Measurements from ENCODE around the gene MGAT5B. TPM values are rescaled to one million over a fixed set of nuclear protein-coding genes. Genes with fewer than 3 reads are reported as not detected.

The MGAT5B gene
- total RNA-seq, 2 donors from 2014 or later = 3.6 TPM; not detected in 1

GRCh38 chr17:76870377-76870714 lies 2.1 kb downstream of the MGAT5B start:
- Histone ChIP-seq H3K4me1 (peaks cover 20% of the 10 kb centered on the region), H3K9me3 (no peaks in the 10 kb centered on the region), H3K36me3 (replicated peaks in 1 of 2; ENCODE audit: insufficient read depth in 1 of 2, low read depth in 2 of 2) (no peaks in the 10 kb centered on the region), H3K4me3 (no peak overlapping the region), H3K27ac (no peak overlapping the region), H3K27me3 (peaks cover 0 to 33% of the 10 kb centered on the region in 2 donors)
- WGBS, 2 donors = 20% methylated on average over 5 of the region's 16 CpGs; no CpG with 5 or more reads in 1 of the 2 donors
- DNase-seq = no peak
- intact Hi-C loops (cut with DNase I) = loop anchor here (5.0 kb wide), 1 partner anchor 182 kb away; no protein-coding TSS in a partner anchor
- no peak for ATAC-seq
- no peak for TF ChIP-seq CTCF (IDR thresholded peaks at IDR 0.05)
- no peak for TF ChIP-seq POLR2A (IDR thresholded peaks at IDR 0.05)

- no peak for TF ChIP-seq CTCF (IDR thresholded peaks at IDR 0.05)
- no peak for TF ChIP-seq POLR2A (IDR thresholded peaks at IDR 0.05)
- 76 to 80% methylated on average over 4 of the region's 4 CpGs for WGBS, 2 donors
- H3K4me1 ChIP-seq = peaks cover 20% of the 10 kb centered on the region
- DNase-seq (no peak), ATAC-seq (no peak)
- H3K36me3 ChIP-seq (replicated peaks in 1 of 2; ENCODE audit: insufficient read depth in 1 of 2, low read depth in 2 of 2) = no peaks in the 10 kb centered on the region
- H3K27me3 ChIP-seq = peaks cover 0 to 33% of the 10 kb centered on the region in 2 donors
- no peak overlapping the region for H3K27ac ChIP-seq
- no peaks in the 10 kb centered on the region for H3K9me3 ChIP-seq
- intact Hi-C loops (cut with DNase I) = loop anchor here (5.0 kb wide), 1 partner anchor 181 kb away; no protein-coding TSS in a partner anchor
- H3K4me3 ChIP-seq = no peak overlapping the region
These were observed 3.5 kb downstream of the MGAT5B start for GRCh38 chr17:76871668-76872067.

GRCh38 chr17:76872221-76872873 lies 4.1 kb downstream of the MGAT5B start:
- Histone ChIP-seq H3K4me1 (peaks cover 20% of the 10 kb centered on the region), H3K27ac (no peak overlapping the region), H3K36me3 (replicated peaks in 1 of 2; ENCODE audit: insufficient read depth in 1 of 2, low read depth in 2 of 2) (no peaks in the 10 kb centered on the region), H3K9me3 (no peaks in the 10 kb centered on the region), H3K4me3 (no peak overlapping the region), H3K27me3 (peaks cover 0 to 29% of the 10 kb centered on the region in 2 donors)
- 74 to 77% methylated on average over 11 to 14 of the region's 14 CpGs for WGBS, 2 donors
- intact Hi-C loops (cut with DNase I) = loop anchor here (5.0 kb wide), 1 partner anchor 180 kb away; no protein-coding TSS in a partner anchor
- DNase-seq (no peak), ATAC-seq (no peak)
- no peak for TF ChIP-seq POLR2A (IDR thresholded peaks at IDR 0.05)
- no peak for TF ChIP-seq CTCF (IDR thresholded peaks at IDR 0.05)

GRCh38 chr17:76872874-76873221 lies 4.6 kb downstream of the MGAT5B start:
- ATAC-seq (no peak), DNase-seq (no peak)
- intact Hi-C loops (cut with DNase I) = loop anchor here (5.0 kb wide), 1 partner anchor 179 kb away; no protein-coding TSS in a partner anchor
- Histone ChIP-seq H3K9me3 (no peaks in the 10 kb centered on the region), H3K4me3 (no peak overlapping the region), H3K36me3 (replicated peaks in 1 of 2; ENCODE audit: insufficient read depth in 1 of 2, low read depth in 2 of 2) (no peaks in the 10 kb centered on the region), H3K4me1 (peaks cover 18% of the 10 kb centered on the region), H3K27me3 (peaks cover 0 to 24% of the 10 kb centered on the region in 2 donors), H3K27ac (no peak overlapping the region)
- WGBS, 2 donors = 67 to 78% methylated on average over 2 to 8 of the region's 9 CpGs
- TF ChIP-seq POLR2A (IDR thresholded peaks at IDR 0.05) (no peak), CTCF (IDR thresholded peaks at IDR 0.05) (no peak)

- Histone ChIP-seq H3K27me3 (peaks cover 0 to 22% of the 10 kb centered on the region in 2 donors), H3K27ac (no peak overlapping the region), H3K36me3 (replicated peaks in 1 of 2; ENCODE audit: insufficient read depth in 1 of 2, low read depth in 2 of 2) (no peaks in the 10 kb centered on the region), H3K4me1 (peaks cover 12% of the 10 kb centered on the region), H3K4me3 (no peak overlapping the region), H3K9me3 (no peaks in the 10 kb centered on the region)
- WGBS, 2 donors = 44 to 58% methylated on average over 4 of the region's 4 CpGs
- no peak for TF ChIP-seq POLR2A (IDR thresholded peaks at IDR 0.05)
- no peak for TF ChIP-seq CTCF (IDR thresholded peaks at IDR 0.05)
- DNase-seq (no peak), ATAC-seq (no peak)
- intact Hi-C loops (cut with DNase I) = loop anchor here (5.0 kb wide), 1 partner anchor 178 kb away; no protein-coding TSS in a partner anchor
These were observed 5.7 kb downstream of the MGAT5B start for GRCh38 chr17:76873856-76874255.

Measured in body of pancreas (tissue), 4 donors.